ENCODE results near the gene SLC12A8.

SLC12A8 gene, protein sequence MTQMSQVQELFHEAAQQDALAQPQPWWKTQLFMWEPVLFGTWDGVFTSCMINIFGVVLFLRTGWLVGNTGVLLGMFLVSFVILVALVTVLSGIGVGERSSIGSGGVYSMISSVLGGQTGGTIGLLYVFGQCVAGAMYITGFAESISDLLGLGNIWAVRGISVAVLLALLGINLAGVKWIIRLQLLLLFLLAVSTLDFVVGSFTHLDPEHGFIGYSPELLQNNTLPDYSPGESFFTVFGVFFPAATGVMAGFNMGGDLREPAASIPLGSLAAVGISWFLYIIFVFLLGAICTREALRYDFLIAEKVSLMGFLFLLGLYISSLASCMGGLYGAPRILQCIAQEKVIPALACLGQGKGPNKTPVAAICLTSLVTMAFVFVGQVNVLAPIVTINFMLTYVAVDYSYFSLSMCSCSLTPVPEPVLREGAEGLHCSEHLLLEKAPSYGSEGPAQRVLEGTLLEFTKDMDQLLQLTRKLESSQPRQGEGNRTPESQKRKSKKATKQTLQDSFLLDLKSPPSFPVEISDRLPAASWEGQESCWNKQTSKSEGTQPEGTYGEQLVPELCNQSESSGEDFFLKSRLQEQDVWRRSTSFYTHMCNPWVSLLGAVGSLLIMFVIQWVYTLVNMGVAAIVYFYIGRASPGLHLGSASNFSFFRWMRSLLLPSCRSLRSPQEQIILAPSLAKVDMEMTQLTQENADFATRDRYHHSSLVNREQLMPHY

DNA sequence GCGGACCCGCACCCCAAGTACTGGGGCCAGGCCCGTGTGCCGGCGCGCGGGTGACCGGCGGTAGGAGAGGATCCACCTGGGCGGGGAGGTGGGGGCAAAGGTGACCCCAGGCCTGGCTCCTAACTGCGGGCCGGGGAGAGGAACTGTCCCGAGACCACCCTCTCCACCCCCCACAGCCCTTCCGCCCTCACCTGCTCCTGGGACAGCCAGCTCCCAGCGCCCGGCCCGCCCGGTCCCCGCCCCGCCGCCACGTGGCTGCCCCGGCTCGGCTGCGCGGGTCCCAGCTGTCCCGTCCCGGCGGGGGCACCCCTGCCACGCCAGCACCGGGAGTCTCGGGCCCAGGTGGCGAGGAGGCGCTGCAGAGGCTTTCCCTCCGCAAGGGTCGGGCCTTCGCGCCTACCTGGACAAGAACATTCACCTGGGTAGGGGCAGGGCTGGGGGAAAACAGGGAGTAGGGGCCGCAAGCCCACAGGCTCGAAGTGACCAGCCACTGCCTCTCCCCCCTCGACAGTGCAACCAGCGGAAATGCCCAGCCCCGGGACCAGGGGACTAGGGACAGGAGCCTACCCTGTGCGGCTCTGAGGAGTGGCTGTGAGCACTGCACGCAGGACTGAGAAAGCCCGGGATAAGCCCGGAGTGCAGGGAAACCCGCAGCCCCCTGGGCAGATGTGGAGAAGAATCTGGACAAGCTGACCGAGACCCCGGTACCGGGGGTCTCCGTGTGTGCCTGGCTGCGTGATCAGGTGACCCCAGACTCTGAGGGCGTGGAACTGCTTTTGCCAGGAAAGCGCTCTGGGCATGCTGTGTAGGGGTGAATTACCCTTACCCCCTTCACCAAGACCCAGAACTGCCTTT is at the start of gene SLC12A8:
Gene SLC12A8, minus strand, starts transcription at position 240 of the 855 bp plus-strand sequence. CDS start 1,399 bp downstream, outside the sequence.
- DNase-seq: no peak

GRCh38 chr3:125262161-125262560 is 49.6 kb upstream of the SLC12A8 start:
- no peak for DNase-seq

DNA sequence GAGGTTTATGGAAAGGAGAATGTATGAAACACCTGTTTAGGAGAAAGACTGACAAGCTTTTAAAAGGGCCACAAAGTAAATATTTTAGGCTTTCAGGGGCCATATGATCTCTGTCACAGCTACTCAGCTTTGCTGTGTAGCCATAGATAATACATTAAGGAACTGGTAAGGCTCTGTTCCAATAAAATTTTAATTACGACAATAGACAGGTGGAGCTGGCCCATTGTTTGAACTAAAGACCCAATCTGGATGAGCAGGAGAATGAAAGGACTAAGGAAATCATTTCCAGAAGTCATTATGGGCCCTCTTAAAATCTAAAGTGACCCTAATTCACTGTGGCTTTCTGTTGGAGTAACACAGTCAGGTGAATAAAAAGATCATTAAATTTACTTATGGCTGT is 48.5 kb upstream of the SLC12A8 start:
- DNase-seq: no peak

GRCh38 chr3:125260158-125260557 is 47.6 kb upstream of the SLC12A8 start:
- no peak for DNase-seq

DNA sequence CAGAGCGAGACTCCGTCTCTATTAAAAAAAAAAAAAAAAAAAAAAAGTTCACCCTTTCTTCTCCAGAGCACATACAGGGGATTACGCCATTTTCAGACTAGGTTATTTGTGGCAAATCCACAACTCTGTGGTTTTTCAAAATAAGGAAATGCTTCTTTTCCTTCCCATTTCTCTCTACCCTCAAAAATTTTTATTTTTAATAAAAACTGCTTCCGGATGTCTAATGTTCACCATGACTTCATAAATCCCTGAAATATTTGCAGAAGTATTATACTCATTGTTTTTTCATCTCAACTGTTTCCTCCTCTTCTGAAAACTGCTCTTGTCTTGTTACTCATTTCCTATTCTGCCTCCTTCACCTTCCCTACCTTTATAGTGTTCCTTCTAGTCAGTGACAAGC is 45.0 kb upstream of the SLC12A8 start:
- DNase-seq: no peak

DNA sequence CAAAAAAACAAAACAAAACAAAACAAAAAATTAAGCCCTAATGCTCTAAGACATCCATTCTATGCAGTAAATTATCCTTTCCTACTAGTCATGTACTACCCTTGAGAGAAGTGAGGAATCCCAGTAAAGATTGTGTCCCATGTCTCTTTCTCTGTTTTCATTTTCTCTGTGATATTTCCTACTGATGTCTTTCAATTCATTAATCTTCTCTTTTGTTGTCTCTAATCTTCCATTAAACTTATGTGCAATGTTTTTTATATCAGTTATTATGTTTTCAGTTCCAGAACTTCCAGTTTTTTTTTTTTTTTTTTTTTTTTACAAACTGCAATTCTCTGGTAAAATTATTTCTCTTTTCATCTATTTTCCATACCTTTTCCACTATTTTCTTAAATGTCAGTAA is 44.1 kb upstream of the SLC12A8 start:
- DNase-seq: no peak

DNA sequence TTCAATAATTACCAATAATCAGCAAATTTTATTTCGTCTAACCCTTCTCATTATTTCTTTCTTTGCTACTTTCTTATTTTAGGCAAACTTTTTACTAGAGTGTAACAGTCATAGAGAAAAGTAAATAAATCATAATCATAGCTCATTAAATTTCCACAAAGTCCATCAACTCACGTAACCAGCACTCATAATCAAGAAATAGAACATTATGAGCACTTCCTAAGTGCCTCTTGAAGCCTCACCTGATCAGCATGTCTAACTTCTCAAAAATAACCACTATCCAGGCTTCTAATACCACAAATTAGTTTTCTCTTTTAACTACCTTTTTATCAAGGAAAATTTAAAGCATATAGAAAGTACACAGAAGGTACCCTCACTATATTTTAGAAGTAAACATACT is 38.4 kb upstream of the SLC12A8 start:
- no peak for DNase-seq

GRCh38 chr3:125246237-125246636 is 33.7 kb upstream of the SLC12A8 start:
- DNase-seq: no peak

DNA sequence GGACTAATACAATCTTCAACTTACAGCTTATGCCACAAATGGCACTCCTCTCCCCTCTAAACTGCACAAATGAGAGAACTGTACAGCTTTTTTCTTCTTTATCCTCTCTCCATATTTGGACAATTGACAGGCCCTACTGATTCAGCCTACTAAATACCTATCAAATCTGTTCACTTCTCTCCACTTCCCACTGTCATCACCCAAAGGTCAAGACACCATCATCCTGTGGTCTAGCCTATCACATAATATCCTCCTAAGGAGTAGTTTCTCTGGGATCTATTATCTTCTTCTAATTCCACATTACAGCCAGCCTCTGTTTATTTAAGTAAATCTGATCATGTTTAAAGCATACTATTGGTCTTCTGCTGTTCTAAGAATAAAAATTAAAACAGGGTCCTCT is 33.0 kb upstream of the SLC12A8 start:
- no peak for DNase-seq

- DNase-seq: no peak
Observed at GRCh38 chr3:125240496-125240895, 27.9 kb upstream of the SLC12A8 start.

GRCh38 chr3:125239266-125239665 is 26.7 kb upstream of the SLC12A8 start:
- no peak for DNase-seq

GRCh38 chr3:125238759-125239158 is 26.2 kb upstream of the SLC12A8 start:
- DNase-seq: no peak

DNA sequence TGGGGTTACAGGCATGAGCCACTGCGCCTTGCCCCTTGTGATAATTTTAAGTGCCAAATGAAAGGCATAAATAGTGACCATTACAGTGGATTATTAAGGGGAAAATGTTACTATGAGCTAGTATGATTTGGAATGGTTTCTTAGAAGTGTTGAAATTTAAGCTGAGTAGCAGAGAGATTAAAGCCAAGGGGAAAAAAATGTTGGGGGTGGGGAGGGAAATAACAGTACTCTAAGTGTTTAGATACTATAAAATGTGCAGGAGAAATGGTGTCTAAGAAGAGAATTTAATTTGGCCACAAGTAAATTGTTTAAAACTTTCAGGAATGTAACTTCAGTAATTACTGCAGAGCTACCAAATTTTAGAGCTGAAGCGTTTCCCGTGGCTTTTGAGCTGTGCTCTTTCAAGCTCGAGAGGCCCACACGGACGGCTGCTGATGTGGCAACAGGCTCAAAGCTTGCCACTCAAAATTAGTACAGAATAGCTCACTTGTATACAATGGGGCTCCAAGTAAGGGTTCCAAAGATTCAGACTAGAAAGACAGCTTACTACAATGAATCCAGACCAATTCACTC is 23.9 kb upstream of the SLC12A8 start:
- DNase-seq: no peak

GRCh38 chr3:125234831-125235230 is 22.3 kb upstream of the SLC12A8 start:
- DNase-seq: no peak

- no peak for DNase-seq
Observed at GRCh38 chr3:125232401-125232800, 19.9 kb upstream of the SLC12A8 start.

- DNase-seq: no peak
Observed at GRCh38 chr3:125231895-125232294, 19.3 kb upstream of the SLC12A8 start.

DNA sequence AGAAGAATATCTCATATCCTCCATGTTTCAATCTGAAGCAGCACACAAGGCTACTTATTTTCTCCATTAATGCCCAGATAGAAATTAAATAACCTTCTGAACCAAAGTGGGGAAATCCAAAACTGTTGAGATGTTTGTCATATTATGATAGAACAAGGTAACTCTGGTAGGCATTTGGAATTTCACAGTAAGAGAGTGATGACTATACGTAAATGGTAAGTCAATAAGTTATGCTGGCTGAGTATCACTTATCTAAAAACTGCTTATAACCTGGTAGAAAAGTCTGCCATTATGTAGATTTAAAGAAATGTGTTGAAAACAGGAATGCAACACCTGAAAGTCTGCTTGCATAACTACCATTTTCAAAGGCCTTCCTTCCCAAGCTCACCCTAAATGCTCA is 17.2 kb upstream of the SLC12A8 start:
- DNase-seq: no peak

- DNase-seq: no peak
Observed at GRCh38 chr3:125229168-125229567, 16.6 kb upstream of the SLC12A8 start.

DNA sequence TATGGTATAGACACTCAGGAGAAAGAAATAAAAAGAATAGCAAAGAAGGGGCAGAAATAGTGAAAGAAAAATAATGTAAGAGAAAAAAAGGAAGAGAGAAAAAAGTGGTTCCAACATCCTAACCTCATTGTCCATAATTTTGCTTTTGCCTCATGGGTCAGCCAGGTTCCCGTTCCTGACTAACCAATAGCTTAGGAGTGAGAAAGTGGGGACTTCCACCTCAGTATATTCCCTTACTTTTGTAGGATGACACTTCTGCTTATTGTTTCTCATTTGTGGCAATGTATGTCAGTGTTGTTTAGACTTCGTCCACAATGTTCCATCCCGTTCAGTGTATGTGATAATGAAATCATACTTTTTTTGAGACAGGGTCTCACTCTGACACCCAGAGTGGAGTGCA is 9.3 kb upstream of the SLC12A8 start:
- DNase-seq: no peak

- no peak for DNase-seq
Observed at GRCh38 chr3:125220727-125221429, 8.3 kb upstream of the SLC12A8 start.

- DNase-seq: no peak
Observed at GRCh38 chr3:125220183-125220582, 7.6 kb upstream of the SLC12A8 start.

GRCh38 chr3:125219261-125219701 is 6.7 kb upstream of the SLC12A8 start:
- DNase-seq: no peak
